IMR-90 (cell line): ENCODE results near the gene FLT1.

Source experiments
- CEBPB ChIP-seq: IDR thresholded peaks from 2 replicates; pipeline ENCODE4 v1.6.1; 2012; ENCODE audit warnings: low read depth, low read length, improper control_type of control experiment
- CTCF ChIP-seq: conservative IDR thresholded peaks from 2 replicates; pipeline ENCODE4 v1.5.1; 2012; ENCODE audit warnings: mild to moderate bottlenecking, low read depth, low read length, improper control_type of control experiment
- MAFK ChIP-seq: IDR thresholded peaks from 2 replicates; pipeline ENCODE4 v1.6.1; 2012; ENCODE audit warnings: low read depth, low read length, improper control_type of control experiment
- RFX5 ChIP-seq: IDR thresholded peaks from 2 replicates; pipeline ENCODE4 v1.8.0; 2012; ENCODE audit warnings: low read depth, mild to moderate bottlenecking, low read length, moderate library complexity
- SMC3 ChIP-seq: fragments of 150-350 bp; IDR thresholded peaks from 2 replicates; pipeline ENCODE4 v1.6.1; 2016; ENCODE audit warnings: low read depth, mild to moderate bottlenecking, antibody characterized with exemption, low read length, moderate library complexity

- TF ChIP-seq MAFK (no peak), CEBPB (no peak), CTCF (no peak), RFX5 (no peak), SMC3 (no peak)
These were observed 44.0 kb upstream of the FLT1 start for GRCh38 chr13:28538932-28539331.
